Subcutaneous adipose tissue (tissue), 4 donors: ENCODE data around the gene XIAP. TPM values are rescaled to one million over a fixed set of nuclear protein-coding genes. Genes with fewer than 3 reads are reported as not detected.

Experiments used
- CTCF ChIP-seq: fragments of 450-650 bp; IDR thresholded peaks from one replicate; pipeline ENCODE4 v1.5.1; 2016; ENCODE audit warnings: low read depth, mild to moderate bottlenecking, control low read depth, antibody characterized with exemption, moderate library complexity
- total RNA-seq, 4 donors: library from RNA; depleted of rRNA; stranded (reverse); fragments of >200 nt; gene quantifications; one replicate each; pipeline ENCODE4 v1.1.0, GENCODE V29; 2016

XIAP gene
- total RNA-seq, 4 donors from 2014 or later = 31.1 to 67.3 (median 32.9) TPM

- TF ChIP-seq CTCF = no peak
Observed at GRCh38 chrX:123909523-123909922, 49.7 kb downstream of the XIAP start.

- TF ChIP-seq CTCF = no peak
Observed at GRCh38 chrX:123917069-123917468, 57.2 kb downstream of the XIAP start.

- TF ChIP-seq CTCF = no peak
Observed at GRCh38 chrX:123918106-123918721, 58.4 kb downstream of the XIAP start.

GRCh38 chrX:123920105-123920785 lies 60.4 kb downstream of the XIAP start:
- no peak for TF ChIP-seq CTCF

- TF ChIP-seq CTCF = no peak
Observed at GRCh38 chrX:123923211-123923610, 63.4 kb downstream of the XIAP start.

- no peak for TF ChIP-seq CTCF
Observed at GRCh38 chrX:123924186-123924585, 64.3 kb downstream of the XIAP start.

GRCh38 chrX:123927845-123928244 lies 68.0 kb downstream of the XIAP start:
- no peak for TF ChIP-seq CTCF
